ENCODE measurements around the gene TNFRSF1A.

- TF ChIP-seq CTCF (IDR thresholded peaks at IDR 0.05; ENCODE audit: low read depth, low read length, missing input control) (no peak), SP1 (IDR thresholded peaks at IDR 0.05) (no peak), RAD21 (IDR thresholded peaks at IDR 0.05) (no peak), TAF1 (conservative IDR thresholded peaks at IDR 0.05) (no peak)
These were observed 59.4 kb downstream of the TNFRSF1A start for GRCh38 chr12:6282453-6282840.

Data from liver (tissue), 3 donors.